Activated CD8-positive, alpha-beta memory T cell treated with anti-CD3 and anti-CD28 coated beads for 48 hours (primary cell): ENCODE measurements around the gene SRXN1.

ENCODE experiments used
- DNase-seq, 3 experiments: peaks; one replicate each; pipeline ENCODE4 v3.0.0-alpha.2; 2020; ENCODE audit warnings: low read depth in 2 of 3, low spot score in 2 of 3

Gene SRXN1

GRCh38 chr20:609371-609964 is 43.5 kb downstream of the SRXN1 start:
- no peak for DNase-seq

GRCh38 chr20:608970-609369 is 44.0 kb downstream of the SRXN1 start:
- DNase-seq: no peak

- DNase-seq: no peak
Measured at GRCh38 chr20:607476-607875, 45.5 kb downstream of the SRXN1 start.

- no peak for DNase-seq
Measured at GRCh38 chr20:605237-605636, 47.8 kb downstream of the SRXN1 start.

GRCh38 chr20:603116-603640 is 49.8 kb downstream of the SRXN1 start:
- no peak for DNase-seq

GRCh38 chr20:602111-602970 is 50.7 kb downstream of the SRXN1 start:
- no peak for DNase-seq

GRCh38 chr20:600736-601135 is 52.3 kb downstream of the SRXN1 start:
- DNase-seq: no peak

GRCh38 chr20:600141-600540 is 52.9 kb downstream of the SRXN1 start:
- DNase-seq: no peak

- no peak for DNase-seq
Measured at GRCh38 chr20:598133-598850, 54.7 kb downstream of the SRXN1 start.

- no peak for DNase-seq
Measured at GRCh38 chr20:597560-597959, 55.4 kb downstream of the SRXN1 start.
